GM21381 (cell line): ENCODE data around the gene TCN2.
A peak's percentile ranks its signal among the peaks of the same experiment; 100 is the strongest.
"Not testable (repeated sequence)": the region's sequence is repeated elsewhere in the genome, so short reads cannot be mapped to it uniquely, and the experiment has no call there.

Experiments
- ATAC-seq: cut with Tn5 transposase; IDR thresholded peaks from one replicate; pipeline ENCODE4 v1.9.1; 2021; ENCODE audit warnings: mild to moderate bottlenecking, moderate library complexity; ENCODE audit not compliant: unreplicated experiment

Gene TCN2

GRCh38 chr22:30643055-30643875 is 36.3 kb downstream of the TCN2 start:
- ATAC-seq, result no peak

- ATAC-seq, result no peak
Measured at GRCh38 chr22:30646518-30647160, 39.7 kb downstream of the TCN2 start.

DNA sequence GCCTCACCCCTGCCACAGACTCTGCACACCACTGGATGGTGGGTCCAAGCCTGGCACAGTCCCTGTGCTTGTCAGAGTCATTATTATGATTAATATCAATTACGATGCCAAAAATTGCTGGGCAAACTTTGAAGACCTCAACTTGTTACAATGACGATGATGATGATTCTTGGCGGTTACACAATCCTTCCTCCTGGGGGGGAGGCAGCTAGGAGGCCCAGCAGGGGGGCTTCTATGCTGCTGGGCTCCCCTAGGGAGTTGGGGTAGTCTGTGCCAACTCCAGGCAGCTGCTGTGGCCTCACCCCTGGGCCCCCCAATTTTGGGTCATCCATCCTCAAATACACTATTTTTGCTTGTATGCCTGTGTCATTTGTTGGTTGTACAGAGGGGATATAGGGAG is 40.6 kb downstream of the TCN2 start:
- ATAC-seq, result no peak

- no peak for ATAC-seq
Measured at GRCh38 chr22:30648825-30649224, 41.9 kb downstream of the TCN2 start.

- ATAC-seq, result peak; percentile 73
Measured at GRCh38 chr22:30649430-30650007, 42.5 kb downstream of the TCN2 start.

GRCh38 chr22:30650508-30651116 is 43.6 kb downstream of the TCN2 start:
- no peak for ATAC-seq

DNA sequence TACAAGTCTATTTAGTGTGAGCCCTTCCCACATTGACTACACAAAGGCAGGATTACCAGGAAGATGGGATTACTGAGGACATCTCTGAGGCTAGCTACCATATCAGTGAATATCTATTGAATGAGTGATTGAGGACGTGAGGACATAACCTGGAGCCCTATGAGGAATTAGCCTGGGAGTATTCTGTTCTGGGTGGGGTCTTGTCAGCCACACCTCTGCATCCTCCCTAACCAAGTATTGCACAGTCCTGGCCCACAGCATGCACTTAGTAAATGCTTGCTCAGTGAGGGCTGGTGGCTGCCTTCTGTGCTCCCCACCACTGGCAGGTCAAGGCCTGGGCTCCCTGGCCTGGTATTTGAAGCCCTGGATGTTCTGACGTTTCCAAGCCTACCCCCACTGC is 45.9 kb downstream of the TCN2 start:
- ATAC-seq, result no peak

DNA sequence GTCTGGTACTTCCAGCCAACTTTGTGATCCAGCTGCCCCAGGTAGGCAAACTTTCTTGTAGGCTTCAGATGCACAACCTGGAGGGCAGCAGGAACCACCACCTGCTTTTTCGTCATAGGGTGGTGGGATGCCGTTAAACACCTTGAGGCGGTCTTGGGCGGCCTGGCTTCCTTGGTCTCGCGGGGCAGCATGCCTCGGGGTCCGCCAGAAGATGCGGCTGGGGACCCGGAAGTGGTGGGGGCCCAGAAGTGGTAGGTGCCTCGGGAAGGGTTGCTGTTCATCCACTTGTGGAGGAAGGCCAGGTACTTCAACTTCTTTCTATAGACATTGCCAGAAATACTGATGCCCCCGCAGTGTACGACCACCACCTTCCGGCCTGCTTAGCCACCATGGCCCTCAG is 47.4 kb downstream of the TCN2 start:
- no peak for ATAC-seq

DNA sequence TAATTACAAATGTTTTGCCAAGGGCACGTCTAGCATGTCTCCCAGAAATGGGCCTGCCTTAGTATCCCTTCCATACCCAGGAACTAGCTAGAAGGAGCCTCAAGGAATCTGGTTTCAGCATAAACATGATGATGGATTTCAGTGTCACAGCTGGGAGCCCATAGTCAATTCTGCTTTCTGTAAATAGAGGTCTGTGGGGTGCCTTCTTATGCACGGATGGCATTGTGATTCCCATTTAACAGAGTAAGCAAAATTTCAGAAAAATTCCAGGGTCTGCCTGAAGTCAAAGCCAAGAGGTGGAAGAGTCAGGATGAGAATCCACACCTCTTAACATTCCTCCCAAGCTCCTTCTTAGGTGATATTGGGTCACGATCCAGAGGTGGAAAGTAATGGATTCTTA is 48.6 kb downstream of the TCN2 start:
- no peak for ATAC-seq

GRCh38 chr22:30662040-30662439 is 55.1 kb downstream of the TCN2 start:
- no peak for ATAC-seq

DNA sequence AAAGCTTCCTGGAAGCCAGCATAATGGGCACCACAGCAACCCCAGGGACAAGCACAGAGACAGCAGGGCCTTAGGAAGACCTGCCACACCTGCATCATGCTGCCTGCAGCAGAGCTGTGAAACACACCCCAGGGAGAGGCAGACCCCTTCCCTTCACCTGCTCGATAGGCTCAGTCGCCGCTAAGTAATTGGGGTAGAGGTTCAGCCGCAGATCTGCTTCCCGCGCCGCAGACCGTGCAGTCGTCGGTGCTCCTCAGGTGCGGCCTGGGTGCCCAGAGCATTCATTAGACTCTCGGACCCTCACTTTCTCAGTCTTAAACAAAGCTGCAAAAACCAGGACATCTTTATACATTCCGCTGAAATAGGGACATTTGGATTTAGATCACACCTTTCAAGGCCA is 57.8 kb downstream of the TCN2 start:
- ATAC-seq, result no peak

GRCh38 chr22:30665266-30665665 is 58.3 kb downstream of the TCN2 start:
- no peak for ATAC-seq

DNA sequence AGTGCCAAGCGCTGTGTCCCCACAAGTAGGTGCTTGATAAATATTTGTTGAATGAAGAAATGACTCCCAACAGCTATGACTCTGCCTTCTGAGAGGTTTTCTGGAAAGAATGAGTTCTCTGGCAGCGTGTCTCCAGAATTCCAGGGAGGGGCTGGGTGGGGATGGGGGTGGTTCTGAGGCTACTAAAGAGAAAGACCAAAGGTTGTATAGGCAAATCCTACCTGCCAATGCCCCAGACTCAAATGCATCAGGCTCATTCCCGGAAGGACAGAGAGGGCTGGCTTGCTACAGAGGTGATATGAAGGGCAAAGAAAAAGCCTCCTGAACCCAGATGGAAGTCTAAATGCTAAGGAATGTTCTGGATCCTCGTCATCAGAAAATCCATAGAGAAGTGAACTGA is 58.8 kb downstream of the TCN2 start:
- ATAC-seq, result no peak

- ATAC-seq, result no peak
Measured at GRCh38 chr22:30667107-30667493, 60.1 kb downstream of the TCN2 start.

GRCh38 chr22:30667494-30668385 is 60.8 kb downstream of the TCN2 start, which contains the start of gene DUSP18:
Gene DUSP18, minus strand, starts transcription at chr22:30667875. Its CDS starts 3,872 bp downstream, at chr22:30664003.
- ATAC-seq, result peak; percentile 87

GRCh38 chr22:30668386-30668710 is 61.4 kb downstream of the TCN2 start:
- ATAC-seq, result peak; percentile 6

GRCh38 chr22:30671071-30671470 is 64.1 kb downstream of the TCN2 start:
- ATAC-seq, result no peak

GRCh38 chr22:30673136-30673535 is 66.2 kb downstream of the TCN2 start:
- ATAC-seq, result no peak

DNA sequence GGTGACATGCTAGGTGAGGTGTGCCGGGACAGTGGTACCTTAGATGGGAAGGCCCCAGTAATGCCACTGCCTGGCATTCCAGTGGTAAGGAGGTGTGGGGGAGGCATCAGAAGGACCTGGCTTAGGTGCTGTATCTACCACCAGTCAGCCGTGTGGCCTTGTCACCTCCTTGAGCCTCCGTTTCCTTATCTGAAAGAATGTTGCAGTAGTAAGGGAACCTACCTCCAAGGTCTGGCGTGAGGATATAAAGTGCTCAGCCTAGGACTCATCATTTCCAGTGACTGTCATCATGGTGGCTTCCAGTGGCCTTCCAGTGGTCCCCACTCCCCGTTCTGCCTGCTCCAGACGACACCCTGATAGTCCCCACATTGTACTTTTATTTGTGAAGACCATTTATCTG is 67.5 kb downstream of the TCN2 start:
- no peak for ATAC-seq

- no peak for ATAC-seq
Measured at GRCh38 chr22:30675436-30675835, 68.5 kb downstream of the TCN2 start.

DNA sequence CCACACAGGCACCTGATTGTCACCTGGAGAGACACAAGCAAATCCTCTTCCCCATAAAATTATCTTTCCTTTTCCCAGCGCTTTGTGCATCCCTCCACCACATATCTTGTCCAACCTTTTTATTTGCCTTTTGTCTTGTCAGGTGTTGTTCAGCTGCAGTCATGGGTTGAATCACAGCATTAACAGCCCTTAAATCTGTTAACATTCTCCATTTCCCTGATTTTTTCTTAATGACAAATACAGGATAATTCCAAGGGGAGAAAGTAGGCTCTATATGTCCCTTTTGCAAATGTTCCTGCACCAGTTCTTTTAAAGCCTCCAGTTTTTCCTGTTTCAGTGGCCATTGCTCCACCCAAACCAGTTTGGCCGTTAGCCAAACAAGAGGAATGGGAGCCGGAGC is 69.6 kb downstream of the TCN2 start:
- ATAC-seq, result not testable (repeated sequence)
